ENCODE results near the gene AP2A1. TPM values are rescaled to one million over a fixed set of nuclear protein-coding genes. Genes with fewer than 3 reads are reported as not detected.

AP2A1 gene
- total RNA-seq, 1 donor from 2014 or later = 67.6 TPM

GRCh38 chr19:49779731-49780555 is 13.1 kb downstream of the AP2A1 start:
- Histone ChIP-seq H3K36me3 (peaks cover 36% of the 10 kb centered on the region), H3K9me3 (no peaks in the 10 kb centered on the region), H3K27ac (peak overlapping the region; percentile 36), H3K4me3 (no peak overlapping the region), H3K27me3 (ENCODE audit: low read depth) (no peaks in the 10 kb centered on the region), H3K4me1 (peaks cover 13% of the 10 kb centered on the region)
- no peak for DNase-seq
- intact Hi-C loops (cut with DNase I) = no loop called here
- ATAC-seq = peak; percentile 31 to 60
- TF ChIP-seq, protein P1, sequence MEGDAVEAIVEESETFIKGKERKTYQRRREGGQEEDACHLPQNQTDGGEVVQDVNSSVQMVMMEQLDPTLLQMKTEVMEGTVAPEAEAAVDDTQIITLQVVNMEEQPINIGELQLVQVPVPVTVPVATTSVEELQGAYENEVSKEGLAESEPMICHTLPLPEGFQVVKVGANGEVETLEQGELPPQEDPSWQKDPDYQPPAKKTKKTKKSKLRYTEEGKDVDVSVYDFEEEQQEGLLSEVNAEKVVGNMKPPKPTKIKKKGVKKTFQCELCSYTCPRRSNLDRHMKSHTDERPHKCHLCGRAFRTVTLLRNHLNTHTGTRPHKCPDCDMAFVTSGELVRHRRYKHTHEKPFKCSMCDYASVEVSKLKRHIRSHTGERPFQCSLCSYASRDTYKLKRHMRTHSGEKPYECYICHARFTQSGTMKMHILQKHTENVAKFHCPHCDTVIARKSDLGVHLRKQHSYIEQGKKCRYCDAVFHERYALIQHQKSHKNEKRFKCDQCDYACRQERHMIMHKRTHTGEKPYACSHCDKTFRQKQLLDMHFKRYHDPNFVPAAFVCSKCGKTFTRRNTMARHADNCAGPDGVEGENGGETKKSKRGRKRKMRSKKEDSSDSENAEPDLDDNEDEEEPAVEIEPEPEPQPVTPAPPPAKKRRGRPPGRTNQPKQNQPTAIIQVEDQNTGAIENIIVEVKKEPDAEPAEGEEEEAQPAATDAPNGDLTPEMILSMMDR (IDR thresholded peaks at IDR 0.05) = no peak

DNA sequence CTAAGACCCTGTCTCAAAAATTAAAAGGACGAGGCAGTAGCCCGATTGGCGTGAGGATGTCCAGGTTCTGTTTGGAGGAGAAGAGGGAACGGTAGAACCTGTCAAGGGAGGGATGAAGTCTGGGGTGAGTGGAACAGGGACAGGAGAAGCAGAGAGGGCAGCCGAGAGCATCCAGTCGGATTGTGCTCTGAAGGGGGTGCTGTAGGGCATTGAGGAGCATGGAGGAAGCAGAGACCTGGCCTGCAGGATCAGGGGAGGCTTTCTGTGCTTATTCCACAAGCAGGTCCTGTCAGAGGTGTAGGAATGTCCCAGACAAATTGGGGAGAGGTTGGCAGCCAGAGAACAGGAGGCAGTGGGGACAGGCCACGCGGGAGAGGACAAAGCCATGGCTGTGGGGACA is 14.1 kb downstream of the AP2A1 start:
- ATAC-seq = peak in 1 of 2 donors; percentile 18
- no peak overlapping the region for H3K4me3 ChIP-seq
- H3K36me3 ChIP-seq = peaks cover 37% of the 10 kb centered on the region
- intact Hi-C loops (cut with DNase I) = no loop called here
- H3K4me1 ChIP-seq = peaks cover 13% of the 10 kb centered on the region
- DNase-seq = no peak
- H3K27ac ChIP-seq = peak overlapping the region; percentile 36
- H3K27me3 ChIP-seq (ENCODE audit: low read depth) = no peaks in the 10 kb centered on the region
- TF ChIP-seq, protein P1 (IDR thresholded peaks at IDR 0.05) = no peak
- H3K9me3 ChIP-seq = no peaks in the 10 kb centered on the region

DNA sequence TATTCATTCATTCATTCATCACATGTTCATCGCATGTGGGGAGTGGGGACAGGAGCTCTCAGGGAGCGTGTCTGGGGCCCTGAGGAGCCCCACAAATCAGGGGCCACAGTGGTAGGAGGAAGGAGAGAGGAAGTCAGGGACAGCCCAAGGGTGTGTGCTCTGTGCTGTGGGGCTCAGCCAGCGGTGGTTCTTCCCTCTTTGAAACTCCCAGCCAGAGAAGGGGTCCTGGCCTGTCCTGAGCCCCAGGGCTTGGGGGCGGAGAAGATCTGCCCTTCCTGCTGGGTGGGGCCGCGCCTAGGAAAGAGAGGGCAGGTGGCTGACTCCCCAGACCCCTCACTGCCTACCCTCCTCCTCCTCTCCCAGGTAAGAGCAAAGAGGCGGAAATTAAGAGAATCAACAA is 14.6 kb downstream of the AP2A1 start:
- peak; percentile 36 to 48 for ATAC-seq
- peaks cover 43% of the 10 kb centered on the region for H3K36me3 ChIP-seq
- TF ChIP-seq, protein P1 (IDR thresholded peaks at IDR 0.05) = no peak

DNA sequence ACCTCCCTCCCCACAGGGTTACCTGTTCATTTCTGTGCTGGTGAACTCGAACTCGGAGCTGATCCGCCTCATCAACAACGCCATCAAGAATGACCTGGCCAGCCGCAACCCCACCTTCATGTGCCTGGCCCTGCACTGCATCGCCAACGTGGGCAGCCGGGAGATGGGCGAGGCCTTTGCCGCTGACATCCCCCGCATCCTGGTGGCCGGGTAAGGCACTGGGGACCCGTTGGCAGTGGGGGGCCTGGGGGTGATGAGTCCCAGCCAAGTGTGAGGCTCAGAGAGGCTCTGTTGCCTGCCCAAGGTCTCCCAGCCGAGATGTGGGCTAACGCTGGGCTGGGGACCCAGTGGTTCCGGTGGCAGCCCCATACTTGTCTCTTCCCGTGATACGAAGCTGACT is 15.7 kb downstream of the AP2A1 start:
- DNase-seq (no peak), ATAC-seq (no peak)
- Histone ChIP-seq H3K27me3 (ENCODE audit: low read depth) (no peaks in the 10 kb centered on the region), H3K4me3 (no peak overlapping the region), H3K4me1 (peaks cover 18% of the 10 kb centered on the region), H3K27ac (no peak overlapping the region), H3K9me3 (no peaks in the 10 kb centered on the region), H3K36me3 (peaks cover 52% of the 10 kb centered on the region)
- TF ChIP-seq, protein P1 (IDR thresholded peaks at IDR 0.05) = no peak
- intact Hi-C loops (cut with DNase I) = no loop called here

More for the DNA sequence above, 14.6 kb downstream of the AP2A1 start:
- Histone ChIP-seq H3K4me3 (no peak overlapping the region), H3K4me1 (peaks cover 13% of the 10 kb centered on the region), H3K27ac (peak overlapping the region; percentile 31), H3K9me3 (no peaks in the 10 kb centered on the region), H3K27me3 (ENCODE audit: low read depth) (no peaks in the 10 kb centered on the region)
- DNase-seq = no peak
- intact Hi-C loops (cut with DNase I) = no loop called here

GRCh38 chr19:49786376-49786820 is 19.6 kb downstream of the AP2A1 start:
- H3K9me3 ChIP-seq = no peaks in the 10 kb centered on the region
- TF ChIP-seq, protein P1 (IDR thresholded peaks at IDR 0.05) = no peak
- no peaks in the 10 kb centered on the region for H3K27me3 ChIP-seq (ENCODE audit: low read depth)
- peaks cover 5% of the 10 kb centered on the region for H3K4me1 ChIP-seq
- no peak overlapping the region for H3K27ac ChIP-seq
- H3K4me3 ChIP-seq = no peak overlapping the region
- DNase-seq (no peak), ATAC-seq (peak in 1 of 2 donors; percentile 11)
- H3K36me3 ChIP-seq = peaks cover 83% of the 10 kb centered on the region
- intact Hi-C loops (cut with DNase I) = no loop called here

Measured in lower lobe of right lung (tissue), 2 donors.